OCI-LY1 (cell line): ENCODE data around the gene ANKLE2.

Experiments used
- H2AFZ ChIP-seq: fragments of 200-600 bp; sonication (generic), shearing (Covaris generic); 2 replicates; pipeline ENCODE4 v1.6.0; 2014; ENCODE audit warnings: antibody characterized with exemption, mild to moderate bottlenecking, low read length
- H3F3A ChIP-seq: fragments of 200-600 bp; sonication (generic), shearing (Covaris generic); 2 replicates; pipeline ENCODE4 v1.6.0; 2014; ENCODE audit warnings: mild to moderate bottlenecking, antibody characterized with exemption, low read length, moderate library complexity; ENCODE audit not compliant: insufficient read depth
- H3K27ac ChIP-seq: fragments of 200-600 bp; sonication (generic); 2 replicates; pipeline ENCODE4 v1.5.1; 2014; ENCODE audit warnings: low read length, mixed run types, mild to moderate bottlenecking, low read depth; ENCODE audit not compliant: poor library complexity, severe bottlenecking
- H3K27me3 ChIP-seq: fragments of 200-600 bp; sonication (generic); 2 replicates; pipeline ENCODE4 v1.6.0; 2014; ENCODE audit warnings: antibody characterized with exemption, mild to moderate bottlenecking, low read length, moderate library complexity; ENCODE audit not compliant: insufficient read depth
- H3K36me3 ChIP-seq: fragments of 200-600 bp; sonication (generic); 2 replicates; pipeline ENCODE4 v1.6.1; 2014; ENCODE audit warnings: mild to moderate bottlenecking, antibody characterized with exemption, low read length, moderate library complexity, mixed read lengths; ENCODE audit not compliant: insufficient read depth
- H3K4me1 ChIP-seq: fragments of 200-600 bp; sonication (generic); 2 replicates; pipeline ENCODE4 v1.5.1; 2014; ENCODE audit warnings: mild to moderate bottlenecking, low read length, moderate library complexity; ENCODE audit not compliant: insufficient read depth, severe bottlenecking
- H3K4me2 ChIP-seq: fragments of 200-600 bp; sonication (generic), shearing (Covaris generic); 2 replicates; pipeline ENCODE4 v1.6.1; 2014; ENCODE audit warnings: low read length
- H3K4me3 ChIP-seq: fragments of 200-600 bp; sonication (generic); 2 replicates; pipeline ENCODE4 v1.5.1; 2014; ENCODE audit warnings: low read length, low read depth, mild to moderate bottlenecking, mixed read lengths; ENCODE audit not compliant: poor library complexity, severe bottlenecking
- H3K79me2 ChIP-seq: fragments of 200-600 bp; shearing (Covaris generic); 2 replicates; pipeline ENCODE4 v1.6.1; 2016; ENCODE audit warnings: mixed run types, low read length, mixed read lengths; ENCODE audit not compliant: insufficient read depth
- H3K9ac ChIP-seq: fragments of 200-600 bp; sonication (generic), shearing (Covaris generic); 2 replicates; pipeline ENCODE4 v1.6.1; 2014; ENCODE audit warnings: mild to moderate bottlenecking, low read length, mixed read lengths
- H3K9me2 ChIP-seq: fragments of 200-600 bp; sonication (generic), shearing (Covaris generic); 2 replicates; pipeline ENCODE4 v1.6.1; 2014; ENCODE audit warnings: low read depth, mild to moderate bottlenecking, low read length, mixed read lengths
- H3K9me3 ChIP-seq: fragments of 200-600 bp; shearing (Covaris generic); 2 replicates; pipeline ENCODE4 v1.6.1; 2014; ENCODE audit warnings: low read length, mixed read lengths
- H4K20me1 ChIP-seq: fragments of 200-600 bp; sonication (generic), shearing (Covaris generic); 2 replicates; pipeline ENCODE4 v1.6.0; 2016; ENCODE audit warnings: mild to moderate bottlenecking, low read length; ENCODE audit not compliant: insufficient read depth
- CTCF ChIP-seq: fragments of 200-600 bp; sonication (generic), shearing (Covaris generic); IDR thresholded peaks from 2 replicates; pipeline ENCODE4 v1.5.1; 2017; ENCODE audit warnings: mild to moderate bottlenecking, antibody characterized with exemption, low read length, moderate library complexity, mixed read lengths
- EZH2 ChIP-seq: fragments of 200-600 bp; sonication (generic), shearing (Covaris generic); IDR thresholded peaks from 2 replicates; pipeline ENCODE4 v1.8.0; 2017; ENCODE audit warnings: borderline replicate concordance, mixed run types, mild to moderate bottlenecking, antibody characterized with exemption, low read length, moderate library complexity, mixed read lengths

ANKLE2 gene

GRCh38 chr12:132747896-132748295 is 13.7 kb downstream of the ANKLE2 start:
- Histone ChIP-seq H3K4me2 (no peak overlapping the region), H3K9me3 (no peaks in the 10 kb centered on the region), H2AFZ (no peak overlapping the region), H3K4me3 (no peak overlapping the region), H3F3A (no peaks in the 10 kb centered on the region), H3K9me2 (no peaks in the 10 kb centered on the region), H3K4me1 (no peaks in the 10 kb centered on the region), H3K27me3 (no peaks in the 10 kb centered on the region), H3K79me2 (peaks cover 7% of the 10 kb centered on the region; the same call in 1 of the 2 replicates), H3K36me3 (peaks cover 97% of the 10 kb centered on the region), H3K27ac (no peak overlapping the region), H3K9ac (no peak overlapping the region), H4K20me1 (no peaks in the 10 kb centered on the region)
- TF ChIP-seq EZH2 (no peak), CTCF (no peak)

- H3K9me2 ChIP-seq: no peaks in the 10 kb centered on the region
- no peaks in the 10 kb centered on the region for H3F3A ChIP-seq
- H3K36me3 ChIP-seq: peaks cover 97% of the 10 kb centered on the region
- TF ChIP-seq EZH2 (no peak), CTCF (no peak)
- H3K4me2 ChIP-seq: no peak overlapping the region
- H4K20me1 ChIP-seq: no peaks in the 10 kb centered on the region
- H3K4me3 ChIP-seq: no peak overlapping the region
- no peaks in the 10 kb centered on the region for H3K4me1 ChIP-seq
- H3K9ac ChIP-seq: no peak overlapping the region
- no peaks in the 10 kb centered on the region for H3K9me3 ChIP-seq
- no peaks in the 10 kb centered on the region for H3K27me3 ChIP-seq
- no peak overlapping the region for H3K27ac ChIP-seq
- H2AFZ ChIP-seq: no peak overlapping the region
- H3K79me2 ChIP-seq: 0 out of 2 replicates have a peak, but pooled peaks cover 2% of the 10 kb centered on the region
Measured at GRCh38 chr12:132747395-132747794, 14.2 kb downstream of the ANKLE2 start.

GRCh38 chr12:132746613-132747012 is 15.0 kb downstream of the ANKLE2 start:
- Histone ChIP-seq H3K9me2 (no peaks in the 10 kb centered on the region), H3K27ac (no peak overlapping the region), H3K27me3 (no peaks in the 10 kb centered on the region), H3K4me1 (no peaks in the 10 kb centered on the region), H3K4me3 (no peak overlapping the region), H3K4me2 (no peak overlapping the region), H3F3A (no peaks in the 10 kb centered on the region), H3K79me2 (no peaks in the 10 kb centered on the region), H4K20me1 (no peaks in the 10 kb centered on the region), H3K9ac (no peak overlapping the region), H3K9me3 (no peaks in the 10 kb centered on the region), H3K36me3 (peaks cover 98% of the 10 kb centered on the region), H2AFZ (no peak overlapping the region)
- TF ChIP-seq CTCF (no peak), EZH2 (no peak)
